Endothelial cell of umbilical vein (primary cell): ENCODE measurements around the gene CCDC40. TPM values are rescaled to one million over a fixed set of nuclear protein-coding genes. Genes with fewer than 3 reads are reported as not detected.

ENCODE experiments used
- BruUV-seq: library from RNA; stranded (reverse); fragments of 400-500 nt; replicated peaks from 2 replicates; lab custom pipeline; 2021; lab: Mats Ljungman, UMichigan
- CTCF ChIA-PET: fragments of 300-600, 350-600 bp; sonication (Branson Sonifier 250); formaldehyde crosslinking; loops from one replicate; lab custom pipeline; 2021; ENCODE audit warnings: antibody characterized with exemption, inconsistent platforms; lab: Charles Lee
- POLR2A ChIA-PET: fragments of 300-600, 350-600 bp; sonication (Branson Sonifier 250); formaldehyde crosslinking; loops from one replicate; lab custom pipeline; 2021; ENCODE audit warnings: antibody characterized with exemption, inconsistent platforms; lab: Charles Lee
- DNase-seq: peaks from one replicate; pipeline ENCODE4 v3.0.0-alpha.2; 2011; ENCODE audit warnings: low read depth, low spot score
- FAIRE-seq: peaks from 2 replicates; lab custom pipeline; 2011; peaks lifted over from hg19 to GRCh38; lab: Jason Lieb, UNC
- H2AFZ ChIP-seq: 2 replicates; pipeline ENCODE4 v1.6.0; 2012; ENCODE audit warnings: low read depth, low read length, control low read depth, inconsistent platforms
- H3K27ac ChIP-seq: 2 replicates; pipeline ENCODE4 v1.5.1; 2011; ENCODE audit warnings: low read depth, mild to moderate bottlenecking, control low read depth, low read length, moderate library complexity; ENCODE audit not compliant: insufficient read depth
- H3K27me3 ChIP-seq, 2 experiments: 2 replicates each; pipeline versions ENCODE4 v1.6.0 to v1.6.1; 2011; ENCODE audit warnings: low read length in 2 of 2, mixed read lengths in 1 of 2; ENCODE audit not compliant: control insufficient read depth in 2 of 2, insufficient read depth in 2 of 2
- H3K36me3 ChIP-seq, 2 experiments: 2 replicates in 1 of 2; 3 replicates in 1 of 2; pipeline ENCODE4 v1.5.1; 2011; ENCODE audit warnings: low read length in 2 of 2, mild to moderate bottlenecking in 1 of 2, moderate library complexity in 1 of 2; ENCODE audit not compliant: control insufficient read depth in 2 of 2, insufficient read depth in 2 of 2; ENCODE audit errors: extremely low read depth in 1 of 2
- H3K4me1 ChIP-seq: 3 replicates; pipeline ENCODE4 v1.5.1; 2011; ENCODE audit warnings: mild to moderate bottlenecking, low read length; ENCODE audit not compliant: control insufficient read depth, insufficient read depth; ENCODE audit errors: extremely low read depth
- H3K4me2 ChIP-seq: 2 replicates; pipeline ENCODE4 v1.6.1; 2011; ENCODE audit warnings: low read length, control low read depth, mixed read lengths; ENCODE audit not compliant: insufficient read depth
- H3K4me3 ChIP-seq, 3 experiments: fragments of 200-600 bp in 1 of 3; sonication (generic), shearing (Covaris generic) in 1 of 3; replicated peaks in 1 of 3; 2 replicates each; pipeline ENCODE4 v1.5.1; 2011 to 2016; ENCODE audit warnings: control low read depth in 3 of 3, low read length in 3 of 3, mild to moderate bottlenecking in 2 of 3, inconsistent platforms in 1 of 3, low read depth in 1 of 3, moderate library complexity in 1 of 3; ENCODE audit not compliant: insufficient read depth in 1 of 3
- H3K79me2 ChIP-seq: 2 replicates; pipeline ENCODE4 v1.6.0; 2012; ENCODE audit warnings: low read length, inconsistent platforms; ENCODE audit not compliant: control insufficient read depth, insufficient read depth
- H3K9ac ChIP-seq: replicated peaks from 2 replicates; pipeline ENCODE3; 2011; ENCODE audit warnings: low read length, control low read depth; ENCODE audit not compliant: insufficient read depth; ENCODE audit errors: extremely low read depth
- H3K9me1 ChIP-seq: replicated peaks from 3 replicates; pipeline ENCODE4 v1.6.0; 2011; ENCODE audit warnings: mild to moderate bottlenecking, low read length; ENCODE audit not compliant: control insufficient read depth, insufficient read depth; ENCODE audit errors: extremely low read depth
- H3K9me3 ChIP-seq: replicated peaks from 2 replicates; pipeline ENCODE4 v1.5.1; 2012; ENCODE audit warnings: low read length, inconsistent platforms; ENCODE audit not compliant: control insufficient read depth, insufficient read depth
- H4K20me1 ChIP-seq: replicated peaks from 2 replicates; pipeline ENCODE3; 2011; ENCODE audit warnings: mild to moderate bottlenecking, low read length; ENCODE audit not compliant: control insufficient read depth, insufficient read depth; ENCODE audit errors: extremely low read depth
- EZH2 ChIP-seq: IDR thresholded peaks from 2 replicates; pipeline ENCODE4 v1.6.1; 2012; ENCODE audit warnings: borderline replicate concordance, low read depth, mild to moderate bottlenecking, moderate library complexity, low read length, inconsistent platforms; ENCODE audit not compliant: severe bottlenecking
- FOS ChIP-seq: IDR thresholded peaks from 2 replicates; pipeline ENCODE4 v1.6.1; 2011; ENCODE audit warnings: mild to moderate bottlenecking, low read length, moderate library complexity, borderline replicate concordance; ENCODE audit not compliant: insufficient read depth
- GATA2 ChIP-seq: IDR thresholded peaks from 2 replicates; pipeline ENCODE4 v1.7.0; 2011; ENCODE audit warnings: low read depth, mild to moderate bottlenecking, moderate library complexity, mixed read lengths, low read length; ENCODE audit not compliant: insufficient read length, insufficient read depth
- JUN ChIP-seq: IDR thresholded peaks from 2 replicates; pipeline ENCODE4 v1.6.1; 2011; ENCODE audit warnings: borderline replicate concordance, low read depth; ENCODE audit not compliant: insufficient read length, insufficient read depth
- MYC ChIP-seq: IDR thresholded peaks from one replicate; pipeline ENCODE4 v1.6.1; 2011; ENCODE audit warnings: mild to moderate bottlenecking, low read depth, low read length
- POLR2A ChIP-seq: IDR thresholded peaks from 2 replicates; pipeline ENCODE4 v1.6.1; 2012; ENCODE audit warnings: low read depth, mild to moderate bottlenecking, control low read depth, low read length
- POLR2AphosphoS5 ChIP-seq: IDR thresholded peaks from 2 replicates; pipeline ENCODE4 v1.6.1; 2012; ENCODE audit warnings: low read depth, mild to moderate bottlenecking, control low read depth, low read length, moderate library complexity; ENCODE audit not compliant: insufficient read depth
- dilution Hi-C: fragments of 300-500 bp; cut with MboI; formaldehyde crosslinking; loops from one replicate; pipeline ENCODE4 v1.15.0; 2019; ENCODE audit warnings: low sequenced_read_pairs; ENCODE audit not compliant: extremely low pct_ligation_motif_present
- intact Hi-C: fragments of 100-400 bp; cut with micrococcal nuclease; formaldehyde crosslinking; loops from one replicate; pipeline ENCODE4 v1.10.0; 2022
- polyA plus RNA-seq, 4 experiments: library from polyadenylated mRNA; depleted of rRNA in 3 of 4; stranded (reverse) in 3 of 4; unstranded in 1 of 4; fragments of >200 nt; gene quantifications; 2 replicates each; pipeline versions ENCODE4 v1.2.1 to v1.2.3, GENCODE V29; 2011 to 2012; ENCODE audit warnings: missing spikeins in 1 of 4
- total RNA-seq: library from RNA; stranded (reverse); gene quantifications from 2 replicates; pipeline ENCODE4 v1.2.3, GENCODE V29; 2021
- TF ChIP-seq, protein P1 (sequence below), 2 donors: IDR thresholded peaks; 1 replicate in 1 of 2; 2 replicates in 1 of 2; pipeline ENCODE4 v1.5.1; 2011; ENCODE audit warnings: low read length in 2 of 2, mild to moderate bottlenecking in 2 of 2, moderate library complexity in 2 of 2, control low read depth in 1 of 2, inconsistent platforms in 1 of 2, low read depth in 1 of 2; ENCODE audit not compliant: insufficient read depth in 1 of 2; ENCODE audit errors: extremely low read depth in 1 of 2
- TF ChIP-seq, protein P2 (sequence below): IDR thresholded peaks from 2 replicates; pipeline ENCODE4 v1.6.1; 2011; ENCODE audit not compliant: insufficient read depth, insufficient read length

CCDC40 gene
- total and polyA plus RNA-seq, 2 donors (not counting 3 experiments of a cell fraction or from before 2014, with no cell fraction given) = 1.4 to 5.5 TPM

DNA sequence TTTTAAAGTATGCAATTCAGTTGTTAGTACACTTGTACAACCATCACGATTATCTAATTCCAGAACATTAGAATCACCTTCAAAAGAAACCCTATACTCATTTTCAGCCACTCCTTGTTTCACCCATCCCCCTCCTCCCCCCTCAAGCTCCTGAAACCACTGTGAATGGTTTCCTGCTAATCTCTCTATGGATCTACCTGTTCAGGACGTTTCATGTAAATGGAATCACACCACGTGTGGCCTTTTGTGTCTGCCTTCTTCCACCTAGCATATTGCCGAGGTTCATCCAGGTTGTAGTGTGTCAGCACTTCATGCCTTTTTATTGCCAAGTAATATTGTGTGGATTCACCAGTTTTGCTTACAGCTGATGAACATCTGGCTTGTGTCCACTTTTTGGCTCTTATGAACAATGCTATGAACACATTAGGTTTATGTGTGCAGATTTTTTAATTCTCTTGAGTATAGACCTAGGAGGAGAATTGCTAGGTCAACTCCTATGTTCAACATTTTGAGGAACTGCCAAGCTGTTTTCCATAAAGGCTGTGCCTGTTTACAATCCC is 92.6 kb downstream of the CCDC40 start:
- H3K27ac ChIP-seq = no peak overlapping the region
- peaks cover 3 to 6% of the 10 kb centered on the region in 2 experiments for H3K36me3 ChIP-seq
- H3K79me2 ChIP-seq = no peaks in the 10 kb centered on the region
- no TSS peak for BruUV-seq
- TF ChIP-seq POLR2A (no peak), EZH2 (no peak), JUN (no peak), POLR2AphosphoS5 (no peak)
- ChIA-PET CTCF (interaction anchor here (1.7 kb wide), 1 partner anchor 28 kb away, joined by 11 read pairs; the partner anchor contains the start of gene GAA), POLR2A (no interaction called here)
- no peak overlapping the region for H3K9ac ChIP-seq
- H3K4me3 ChIP-seq = no peak overlapping the region
- H2AFZ ChIP-seq = no peak overlapping the region
- H3K9me1 ChIP-seq = no peaks in the 10 kb centered on the region
- intact Hi-C loops = no loop called here
- dilution Hi-C loops = no loop called here
- H3K4me1 ChIP-seq = no peaks in the 10 kb centered on the region
- FAIRE-seq = no peak
- H3K4me2 ChIP-seq = no peak overlapping the region
- peaks cover 18 to 19% of the 10 kb centered on the region in 2 experiments for H3K27me3 ChIP-seq
- H3K9me3 ChIP-seq = no peaks in the 10 kb centered on the region
- H4K20me1 ChIP-seq = no peaks in the 10 kb centered on the region
- DNase-seq = no peak

DNA sequence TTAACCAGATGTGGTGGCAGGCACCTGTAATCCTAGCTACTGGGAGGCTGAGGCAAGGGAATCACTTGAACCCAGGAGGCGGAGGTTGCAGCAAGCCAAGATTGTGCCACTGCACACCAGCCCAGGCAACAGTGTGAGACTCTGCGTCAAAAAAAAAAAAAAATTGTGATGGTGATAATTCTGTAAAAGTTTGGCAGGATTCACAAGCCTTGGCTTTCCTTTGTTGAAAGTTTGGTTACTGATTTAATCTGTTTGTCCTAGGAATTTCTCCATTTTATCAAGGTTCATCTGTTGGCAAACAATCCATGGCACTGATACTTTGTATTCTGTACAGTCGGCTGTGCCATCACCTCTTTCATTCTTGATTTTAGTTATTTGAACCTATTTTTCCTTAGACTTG is 94.5 kb downstream of the CCDC40 start:
- Histone ChIP-seq H3K4me3 (no peak overlapping the region), H3K27me3 (peaks cover 12 to 14% of the 10 kb centered on the region in 2 experiments), H3K9me3 (no peaks in the 10 kb centered on the region), H4K20me1 (no peaks in the 10 kb centered on the region), H3K4me1 (no peaks in the 10 kb centered on the region), H2AFZ (no peak overlapping the region), H3K9me1 (no peaks in the 10 kb centered on the region), H3K36me3 (peaks cover 6 to 11% of the 10 kb centered on the region in 2 experiments), H3K9ac (no peak overlapping the region), H3K79me2 (no peaks in the 10 kb centered on the region), H3K27ac (no peak overlapping the region), H3K4me2 (no peak overlapping the region)
- no TSS peak for BruUV-seq
- no peak for DNase-seq
- FAIRE-seq = no peak
- dilution Hi-C loops (no loop called here), intact Hi-C loops (no loop called here)
- TF ChIP-seq EZH2 = no peak
- TF ChIP-seq, protein P1, sequence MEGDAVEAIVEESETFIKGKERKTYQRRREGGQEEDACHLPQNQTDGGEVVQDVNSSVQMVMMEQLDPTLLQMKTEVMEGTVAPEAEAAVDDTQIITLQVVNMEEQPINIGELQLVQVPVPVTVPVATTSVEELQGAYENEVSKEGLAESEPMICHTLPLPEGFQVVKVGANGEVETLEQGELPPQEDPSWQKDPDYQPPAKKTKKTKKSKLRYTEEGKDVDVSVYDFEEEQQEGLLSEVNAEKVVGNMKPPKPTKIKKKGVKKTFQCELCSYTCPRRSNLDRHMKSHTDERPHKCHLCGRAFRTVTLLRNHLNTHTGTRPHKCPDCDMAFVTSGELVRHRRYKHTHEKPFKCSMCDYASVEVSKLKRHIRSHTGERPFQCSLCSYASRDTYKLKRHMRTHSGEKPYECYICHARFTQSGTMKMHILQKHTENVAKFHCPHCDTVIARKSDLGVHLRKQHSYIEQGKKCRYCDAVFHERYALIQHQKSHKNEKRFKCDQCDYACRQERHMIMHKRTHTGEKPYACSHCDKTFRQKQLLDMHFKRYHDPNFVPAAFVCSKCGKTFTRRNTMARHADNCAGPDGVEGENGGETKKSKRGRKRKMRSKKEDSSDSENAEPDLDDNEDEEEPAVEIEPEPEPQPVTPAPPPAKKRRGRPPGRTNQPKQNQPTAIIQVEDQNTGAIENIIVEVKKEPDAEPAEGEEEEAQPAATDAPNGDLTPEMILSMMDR (IDR thresholded peaks at IDR 0.05; ENCODE audit: extremely low read depth in 1 of 2, insufficient read depth in 1 of 2, low read depth in 1 of 2, low read length in 2 of 2) = no peak
- no peak for TF ChIP-seq FOS
- TF ChIP-seq, protein P2, sequence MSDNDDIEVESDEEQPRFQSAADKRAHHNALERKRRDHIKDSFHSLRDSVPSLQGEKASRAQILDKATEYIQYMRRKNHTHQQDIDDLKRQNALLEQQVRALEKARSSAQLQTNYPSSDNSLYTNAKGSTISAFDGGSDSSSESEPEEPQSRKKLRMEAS = no peak
- no peak for TF ChIP-seq GATA2
- TF ChIP-seq POLR2A = no peak
- no peak for TF ChIP-seq MYC
- no peak for TF ChIP-seq POLR2AphosphoS5
- no peak for TF ChIP-seq JUN
- CTCF ChIA-PET = no interaction called here
- POLR2A ChIA-PET = no interaction called here
